T-cell (primary cell): ENCODE data around the gene PLA2G15. TPM values are rescaled to one million over a fixed set of nuclear protein-coding genes. Genes with fewer than 3 reads are reported as not detected.

ENCODE experiments used
- ATAC-seq, 4 experiments: fragments of 200-7000 bp in 3 of 4; fragments of 150-1000 bp in 1 of 4; cut with Tn5 transposase; replicated peaks in 1 of 4; 1 replicate in 3 of 4; 2 replicates in 1 of 4; pipeline ENCODE4 v1.10.0; 2021; ENCODE audit warnings: moderate library complexity in 3 of 4, mild to moderate bottlenecking in 2 of 4, moderate number of reproducible peaks in 1 of 4
- CTCF ChIA-PET, 2 donors: fragments of 300-600 bp; sonication (Branson Sonifier 250); formaldehyde crosslinking; loops; one replicate each; lab custom pipeline; 2022; ENCODE audit warnings: antibody characterized with exemption in 2 of 2; lab: Charles Lee
- POLR2A ChIA-PET, 2 donors: fragments of 300-600 bp; sonication (Branson Sonifier 250); formaldehyde crosslinking; loops; one replicate each; lab custom pipeline; 2022; ENCODE audit warnings: antibody characterized with exemption in 2 of 2; lab: Charles Lee
- DNase-seq, 35 experiments: peaks; one replicate each; pipeline versions ENCODE4 v3.0.0 to v3.0.0-alpha.2; 2013 to 2023
- H3K27ac ChIP-seq: one replicate; pipeline ENCODE4 v1.5.1; 2013; ENCODE audit warnings: low read length
- H3K27me3 ChIP-seq, 2 experiments: replicated peaks in 1 of 2; 1 replicate in 1 of 2; 2 replicates in 1 of 2; pipeline versions ENCODE4 v1.6.1 to v1.7.0; 2013; ENCODE audit warnings: low read length in 1 of 2, mixed read lengths in 1 of 2; ENCODE audit not compliant: control insufficient read depth in 2 of 2, insufficient read depth in 2 of 2; ENCODE audit errors: extremely low read depth in 1 of 2
- H3K36me3 ChIP-seq, 2 donors: 1 replicate in 1 of 2; 2 replicates in 1 of 2; pipeline versions ENCODE4 v1.6.1 to v1.7.0; 2013; ENCODE audit warnings: low read length in 1 of 2; ENCODE audit not compliant: control insufficient read depth in 2 of 2, insufficient read depth in 1 of 2; ENCODE audit errors: extremely low read depth in 1 of 2
- H3K4me1 ChIP-seq, 2 experiments: 1 replicate in 1 of 2; 2 replicates in 1 of 2; pipeline versions ENCODE4 v1.6.1 to v1.7.0; 2013; ENCODE audit warnings: low read length in 2 of 2, mixed read lengths in 1 of 2; ENCODE audit not compliant: insufficient read depth in 2 of 2, control insufficient read depth in 1 of 2; ENCODE audit errors: extremely low read depth in 1 of 2
- H3K4me3 ChIP-seq, 2 donors: 1 replicate in 1 of 2; 2 replicates in 1 of 2; pipeline versions ENCODE4 v1.5.1 to v1.7.0; 2013; ENCODE audit warnings: mild to moderate bottlenecking in 2 of 2, low read length in 1 of 2, moderate library complexity in 1 of 2; ENCODE audit not compliant: control insufficient read depth in 1 of 2; ENCODE audit errors: extremely low read depth in 1 of 2
- H3K9me3 ChIP-seq: 2 replicates; pipeline ENCODE4 v1.7.0; 2013
- H3K27ac Mint-ChIP-seq, 2 donors: one replicate each; pipeline ENCODE4 v1.8.0; 2020 to 2021; ENCODE audit warnings: mild to moderate bottlenecking in 2 of 2, mixed read lengths in 2 of 2
- H3K27me3 Mint-ChIP-seq, 2 donors: one replicate each; pipeline ENCODE4 v1.8.0; 2021 to 2022; ENCODE audit warnings: mixed read lengths in 2 of 2
- H3K36me3 Mint-ChIP-seq: one replicate; pipeline ENCODE4 v1.8.0; 2021; ENCODE audit warnings: mixed read lengths
- H3K4me1 Mint-ChIP-seq, 3 donors: one replicate each; pipeline ENCODE4 v1.8.0; 2020 to 2022; ENCODE audit warnings: mixed read lengths in 3 of 3, mild to moderate bottlenecking in 1 of 3
- H3K4me3 Mint-ChIP-seq, 3 donors: one replicate each; pipeline ENCODE4 v1.8.0; 2020 to 2022; ENCODE audit warnings: mild to moderate bottlenecking in 3 of 3, mixed read lengths in 3 of 3, moderate library complexity in 3 of 3
- H3K9me3 Mint-ChIP-seq, 3 donors: one replicate each; pipeline ENCODE4 v1.8.0; 2020 to 2022; ENCODE audit warnings: mixed read lengths in 3 of 3
- WGBS: methylation state at CpG from one replicate; pipeline ENCODE4 v1.1.5; 2013; ENCODE audit warnings: missing lambda C conversion rate; ENCODE audit not compliant: insufficient coverage; 5-methylcytosine and 5-hydroxymethylcytosine counted together
- total RNA-seq, 35 experiments: library from RNA in 6 of 35; stranded (reverse) in 6 of 35; fragments of 120-200 nt in 1 of 35; gene quantifications; one replicate each; pipeline versions ENCODE4 v1.2.1 to v1.2.4 and lab custom pipeline; 2013 to 2026

Gene PLA2G15
- total RNA-seq, 5 donors from 2014 or later (not counting 1 experiment from before 2014, with no cell fraction given) = 8.7 to 16.4 (median 10.9) TPM

DNA sequence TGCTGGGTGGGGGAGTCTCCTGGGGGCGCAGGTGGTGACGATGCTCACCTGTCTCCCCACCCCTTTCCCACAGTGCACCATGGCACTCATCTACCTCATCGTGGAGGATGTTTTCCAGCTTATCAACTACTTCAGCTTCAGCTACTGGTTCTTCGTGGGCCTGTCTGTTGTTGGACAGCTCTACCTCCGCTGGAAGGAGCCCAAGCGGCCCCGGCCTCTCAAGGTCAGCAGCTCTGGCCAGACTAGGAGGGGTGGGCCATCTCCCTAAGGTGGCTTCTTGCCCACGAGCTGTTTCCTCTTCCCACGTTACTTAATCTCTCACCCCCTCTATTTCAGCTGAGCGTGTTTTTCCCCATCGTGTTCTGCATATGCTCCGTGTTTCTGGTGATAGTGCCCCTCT, 51.1 kb downstream of the PLA2G15 start:
- Histone ChIP-seq H3K27me3 (no peaks in the 10 kb centered on the region), H3K36me3 (peaks cover 25 to 100% of the 10 kb centered on the region in 2 donors), H3K9me3 (no peaks in the 10 kb centered on the region), H3K4me1 (peaks cover 17 to 22% of the 10 kb centered on the region in 2 experiments), H3K4me3 (no peak overlapping the region), H3K27ac (no peak overlapping the region)
- Mint-ChIP-seq H3K4me1 (peaks cover 44 to 68% (median 50%) of the 10 kb centered on the region in 3 donors), H3K36me3 (peaks cover 68% of the 10 kb centered on the region), H3K4me3 (no peak overlapping the region), H3K9me3 (no peaks in the 10 kb centered on the region), H3K27me3 (no peaks in the 10 kb centered on the region), H3K27ac (peak overlapping the region; percentile 48 to 75)
- ATAC-seq = no peak
- WGBS = 84% methylated on average over 6 of the region's 12 CpGs
- DNase-seq = no peak
- CTCF ChIA-PET = interaction anchor here in 1 of 2 donors (0.7 to 1.3 kb wide), 2 partner anchors 31 to 35 kb away, joined by 3 to 4 read pairs; no protein-coding TSS in a partner anchor
- POLR2A ChIA-PET = interaction anchor here in 1 of 2 donors (0.6 to 1.0 kb wide), 2 partner anchors 9 to 494 kb away, joined by 3 read pairs; no protein-coding TSS in a partner anchor

- Mint-ChIP-seq H3K9me3 (no peaks in the 10 kb centered on the region), H3K4me1 (peaks cover 40 to 68% (median 48%) of the 10 kb centered on the region in 3 donors), H3K36me3 (peaks cover 68% of the 10 kb centered on the region), H3K27me3 (no peaks in the 10 kb centered on the region), H3K4me3 (no peak overlapping the region), H3K27ac (peak overlapping the region; percentile 48 to 75)
- ATAC-seq = no peak
- H3K36me3 ChIP-seq = peaks cover 25 to 100% of the 10 kb centered on the region in 2 donors
- no peaks in the 10 kb centered on the region for H3K27me3 ChIP-seq
- H3K4me3 ChIP-seq = no peak overlapping the region
- peaks cover 13 to 18% of the 10 kb centered on the region in 2 experiments for H3K4me1 ChIP-seq
- ChIA-PET POLR2A (interaction anchor here in 1 of 2 donors (0.6 to 1.0 kb wide), 2 partner anchors 10 to 495 kb away, joined by 3 read pairs; no protein-coding TSS in a partner anchor), CTCF (interaction anchor here (0.6 to 0.7 kb wide), 2 partner anchors 14 to 36 kb away, joined by 3 read pairs; partner anchors contain the start of genes PRMT7 (in 1 of the 2) and SLC7A6OS (in 1 of the 2))
- no peak for DNase-seq
- 100% methylated on average over 4 of the region's 6 CpGs for WGBS
- no peak overlapping the region for H3K27ac ChIP-seq
- no peaks in the 10 kb centered on the region for H3K9me3 ChIP-seq
These were observed 51.5 kb downstream of the PLA2G15 start for GRCh38 chr16:68296693-68297092.

GRCh38 chr16:68297908-68298307, 52.7 kb downstream of the PLA2G15 start:
- no peak for DNase-seq
- ATAC-seq = no peak
- Mint-ChIP-seq H3K36me3 (peaks cover 70% of the 10 kb centered on the region), H3K27me3 (no peaks in the 10 kb centered on the region), H3K4me1 (peaks cover 33 to 65% (median 40%) of the 10 kb centered on the region in 3 donors), H3K27ac (peak overlapping the region; percentile 54 to 75), H3K4me3 (no peak overlapping the region), H3K9me3 (no peaks in the 10 kb centered on the region)
- WGBS = 100% methylated on average over 1 of the region's 3 CpGs
- Histone ChIP-seq H3K27me3 (no peaks in the 10 kb centered on the region), H3K4me1 (peaks cover 2 to 8% of the 10 kb centered on the region in 2 experiments), H3K9me3 (no peaks in the 10 kb centered on the region), H3K36me3 (peaks cover 32 to 98% of the 10 kb centered on the region in 2 donors), H3K27ac (no peak overlapping the region), H3K4me3 (no peak overlapping the region)
- POLR2A ChIA-PET = interaction anchor here in 1 of 2 donors (0.6 kb wide), 1 partner anchor 31 kb away, joined by 11 read pairs; no protein-coding TSS in a partner anchor
- CTCF ChIA-PET = interaction anchor here in 1 of 2 donors (0.5 kb wide), 1 partner anchor 486 kb away, joined by 3 read pairs; no protein-coding TSS in a partner anchor

GRCh38 chr16:68298312-68298711, 53.1 kb downstream of the PLA2G15 start:
- H3K4me3 ChIP-seq = no peak overlapping the region
- ATAC-seq = peak in 1 of 4 experiments; percentile 18
- Mint-ChIP-seq H3K27me3 (no peaks in the 10 kb centered on the region), H3K4me3 (no peak overlapping the region), H3K9me3 (no peaks in the 10 kb centered on the region), H3K36me3 (peaks cover 69% of the 10 kb centered on the region), H3K27ac (peak overlapping the region; percentile 54 to 71), H3K4me1 (peaks cover 32 to 61% (median 38%) of the 10 kb centered on the region in 3 donors)
- peaks cover 30 to 97% of the 10 kb centered on the region in 2 donors for H3K36me3 ChIP-seq
- 100% methylated on average over 1 of the region's 3 CpGs for WGBS
- H3K27ac ChIP-seq = no peak overlapping the region
- peaks cover under 1 to 4% of the 10 kb centered on the region in 2 experiments for H3K4me1 ChIP-seq
- H3K9me3 ChIP-seq = no peaks in the 10 kb centered on the region
- ChIA-PET CTCF (interaction anchor here in 1 of 2 donors (1.1 kb wide), 1 partner anchor 10 kb away, joined by 3 read pairs; no protein-coding TSS in a partner anchor), POLR2A (interaction anchor here in 1 of 2 donors (0.6 kb wide), 1 partner anchor 32 kb away, joined by 11 read pairs; no protein-coding TSS in a partner anchor)
- H3K27me3 ChIP-seq = no peaks in the 10 kb centered on the region
- no peak for DNase-seq

GRCh38 chr16:68298907-68299561, 53.9 kb downstream of the PLA2G15 start:
- Mint-ChIP-seq H3K4me1 (peaks cover 26 to 54% (median 35%) of the 10 kb centered on the region in 3 donors), H3K36me3 (peaks cover 69% of the 10 kb centered on the region), H3K9me3 (no peaks in the 10 kb centered on the region), H3K4me3 (no peak overlapping the region), H3K27ac (peak overlapping the region; percentile 4 to 71), H3K27me3 (no peaks in the 10 kb centered on the region)
- ATAC-seq (no peak), DNase-seq (no peak)
- 96% methylated on average over 4 of the region's 5 CpGs for WGBS
- Histone ChIP-seq H3K9me3 (no peaks in the 10 kb centered on the region), H3K4me1 (no peaks in the 10 kb centered on the region), H3K27me3 (no peaks in the 10 kb centered on the region), H3K36me3 (peaks cover 25 to 96% of the 10 kb centered on the region in 2 donors), H3K27ac (no peak overlapping the region), H3K4me3 (no peak overlapping the region)
- POLR2A ChIA-PET = interaction anchor here in 1 of 2 donors (2.0 kb wide), 1 partner anchor 9 kb away, joined by 6 read pairs; no protein-coding TSS in a partner anchor
- CTCF ChIA-PET = interaction anchor here in 1 of 2 donors (0.6 to 1.2 kb wide), 5 partner anchors 9 to 35 kb away, joined by 3 to 4 read pairs (median 3); partner anchors contain the start of gene SLC7A6
